ENCODE data around the gene SLFN11.
A peak's percentile ranks its signal among the peaks of the same experiment; 100 is the strongest.
"Not testable (repeated sequence)": the region's sequence is repeated elsewhere in the genome, so short reads cannot be mapped to it uniquely, and the experiment has no call there.

SLFN11 gene

DNA sequence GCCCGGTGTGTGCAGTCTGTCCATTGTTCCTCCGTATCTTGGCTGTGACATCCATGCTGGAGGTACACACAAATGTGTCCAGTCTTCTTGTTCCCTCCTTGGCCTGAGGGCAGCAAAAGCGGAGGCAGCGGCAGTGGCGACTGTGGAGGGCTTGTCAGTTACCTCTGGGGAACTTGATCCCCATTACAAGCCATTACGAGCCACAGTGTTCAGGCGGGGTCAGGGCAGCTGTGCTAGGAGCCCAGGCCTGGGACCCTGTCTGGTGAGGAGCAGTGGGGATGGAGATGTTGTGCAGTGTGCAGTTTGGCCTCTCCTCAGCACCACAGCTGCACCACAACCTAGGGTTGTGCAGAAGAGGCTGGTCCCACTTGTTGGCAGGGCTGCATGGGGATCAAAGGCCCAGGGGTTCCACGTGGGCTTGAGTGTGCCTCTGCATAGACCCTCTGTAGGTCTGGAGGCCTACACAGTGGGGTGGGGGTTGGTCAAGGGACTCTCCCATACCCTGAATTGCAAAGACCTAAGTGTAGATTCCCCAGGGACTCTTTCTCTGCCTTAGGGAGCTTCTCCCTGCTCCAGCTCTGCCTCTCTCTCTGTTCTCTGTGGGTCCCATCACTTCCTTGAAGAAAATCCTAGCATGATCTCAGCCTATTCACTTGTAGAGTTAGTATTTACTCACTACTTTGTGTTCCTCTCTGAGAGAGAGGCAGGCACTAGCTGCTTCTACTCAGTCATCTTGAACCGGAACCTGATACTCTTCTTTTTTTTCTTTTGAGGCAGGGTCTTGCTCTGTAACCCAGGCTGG is 58.8 kb downstream of the SLFN11 start:
- Histone ChIP-seq H3K9me3 (ENCODE audit: control insufficient read depth, low read depth, low read length) (no peaks in the 10 kb centered on the region), H3K36me3 (ENCODE audit: control insufficient read depth, low read depth, low read length) (no peaks in the 10 kb centered on the region), H3K27me3 (ENCODE audit: control insufficient read depth, insufficient read depth, low read length) (no peaks in the 10 kb centered on the region), H3K4me1 (ENCODE audit: control insufficient read depth, low read depth, low read length) (peaks cover 19% of the 10 kb centered on the region), H3K4me3 (ENCODE audit: low read length) (no peak overlapping the region), H3K27ac (ENCODE audit: low read length) (no peak overlapping the region), H3K9ac (ENCODE audit: low read length) (no peak overlapping the region)

DNA sequence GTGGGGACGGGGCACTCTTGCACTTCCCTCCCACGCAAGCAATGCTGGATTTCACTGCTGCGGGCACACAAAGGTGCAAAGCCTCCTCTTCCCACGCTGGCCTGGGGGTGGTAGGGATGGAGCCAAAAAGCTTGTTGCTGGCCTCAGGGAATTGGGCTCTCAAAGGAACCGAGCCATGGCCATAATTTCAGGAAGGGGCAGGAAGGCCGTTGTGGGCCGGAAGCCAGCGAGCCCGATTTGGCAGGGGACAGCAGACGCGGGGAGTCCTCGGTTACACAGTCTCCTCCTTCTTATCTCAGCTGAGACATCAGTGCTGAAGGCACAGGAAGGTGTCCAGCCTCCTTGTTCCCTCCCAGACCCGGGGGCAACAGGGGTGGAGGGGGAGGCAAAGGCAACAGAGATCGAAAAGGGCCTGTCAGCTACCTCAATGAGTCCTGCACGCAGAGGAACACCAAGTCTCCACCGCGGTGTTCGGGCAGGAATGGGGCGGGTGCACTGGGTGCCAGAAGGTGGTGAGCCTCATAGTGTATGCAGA is 59.5 kb downstream of the SLFN11 start:
- Histone ChIP-seq H3K9me3 (ENCODE audit: control insufficient read depth, low read depth, low read length) (no peaks in the 10 kb centered on the region), H3K27ac (ENCODE audit: low read length) (no peak overlapping the region), H3K4me3 (ENCODE audit: low read length) (peak overlapping the region; percentile 49), H3K27me3 (ENCODE audit: control insufficient read depth, insufficient read depth, low read length) (no peaks in the 10 kb centered on the region), H3K36me3 (ENCODE audit: control insufficient read depth, low read depth, low read length) (no peaks in the 10 kb centered on the region), H3K9ac (ENCODE audit: low read length) (no peak overlapping the region), H3K4me1 (ENCODE audit: control insufficient read depth, low read depth, low read length) (peaks cover 19% of the 10 kb centered on the region)

DNA sequence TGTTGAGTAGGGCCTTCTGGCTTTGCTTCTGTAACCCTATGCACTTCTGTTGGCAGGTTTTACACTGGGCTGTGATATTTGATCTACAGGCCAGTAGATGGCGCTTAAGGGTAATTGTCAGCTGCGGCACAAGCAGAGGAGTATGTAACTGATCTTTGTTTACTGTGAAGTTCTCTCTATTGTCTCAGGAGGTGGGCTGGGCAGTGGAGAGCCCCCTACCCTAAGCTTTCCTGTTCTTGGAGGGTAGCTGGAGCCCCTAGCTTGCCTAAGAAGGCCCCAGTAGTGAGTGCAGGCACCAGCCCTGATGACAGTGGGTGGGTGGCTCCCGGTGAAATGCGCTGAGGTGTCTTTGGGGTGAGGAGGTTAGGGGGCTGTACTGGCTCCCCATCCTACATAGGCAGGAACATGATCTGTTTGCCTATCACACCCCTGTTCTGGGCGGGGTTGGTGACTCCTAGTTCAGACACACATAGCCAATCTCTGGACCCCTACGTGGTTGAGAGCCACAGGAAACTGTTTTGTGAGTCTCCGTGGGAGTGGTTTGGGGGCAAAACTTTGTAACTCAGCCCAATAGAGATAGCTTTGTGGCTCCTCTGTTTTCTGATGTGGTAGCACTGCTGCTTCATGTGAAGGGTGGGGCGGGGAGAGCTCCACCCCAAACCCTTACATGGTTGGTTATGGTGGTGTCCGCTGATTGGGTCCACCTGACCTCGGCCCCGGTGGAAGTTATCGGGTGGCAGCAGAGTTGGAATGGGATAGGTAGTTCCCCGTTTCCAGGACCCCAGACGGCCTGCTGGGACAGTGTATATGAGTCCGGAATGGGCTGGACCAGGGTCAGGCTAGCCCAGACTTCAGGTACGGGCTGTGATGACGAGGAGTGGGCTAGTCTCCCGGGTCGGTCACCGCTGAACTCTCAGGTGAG is 60.4 kb downstream of the SLFN11 start:
- Histone ChIP-seq H3K4me3 (ENCODE audit: low read length) (peak overlapping the region; percentile 49), H3K27ac (ENCODE audit: low read length) (no peak overlapping the region)

DNA sequence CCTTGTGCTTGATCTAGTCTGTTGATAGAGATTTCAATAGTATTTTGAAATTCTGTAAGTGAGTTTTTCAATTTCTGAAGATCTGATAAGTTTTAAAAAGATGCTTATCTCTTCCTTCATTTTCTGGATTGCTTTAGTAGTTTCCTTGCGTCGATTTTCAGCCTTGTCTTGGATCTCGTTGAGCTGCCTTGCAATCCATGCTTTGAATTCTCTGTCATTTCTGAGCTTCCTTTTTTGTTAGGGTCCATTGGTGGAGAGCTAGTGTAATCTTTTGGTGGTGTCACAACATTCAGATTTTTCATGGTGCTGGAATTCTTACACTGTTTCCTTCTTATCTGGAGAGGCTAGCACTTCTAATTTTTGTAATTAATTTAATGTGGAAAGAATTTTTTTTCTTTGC is 61.1 kb downstream of the SLFN11 start:
- Histone ChIP-seq H3K9ac (ENCODE audit: low read length) (no peak overlapping the region), H3K27me3 (ENCODE audit: control insufficient read depth, insufficient read depth, low read length) (no peaks in the 10 kb centered on the region), H3K36me3 (ENCODE audit: control insufficient read depth, low read depth, low read length) (no peaks in the 10 kb centered on the region), H3K9me3 (ENCODE audit: control insufficient read depth, low read depth, low read length) (no peaks in the 10 kb centered on the region), H3K27ac (ENCODE audit: low read length) (no peak overlapping the region), H3K4me3 (ENCODE audit: low read length) (no peak overlapping the region), H3K4me1 (ENCODE audit: control insufficient read depth, low read depth, low read length) (peaks cover 19% of the 10 kb centered on the region)

More for the DNA sequence above, 60.4 kb downstream of the SLFN11 start:
- no peaks in the 10 kb centered on the region for H3K36me3 ChIP-seq (ENCODE audit: control insufficient read depth, low read depth, low read length)
- peaks cover 19% of the 10 kb centered on the region for H3K4me1 ChIP-seq (ENCODE audit: control insufficient read depth, low read depth, low read length)
- H3K9ac ChIP-seq (ENCODE audit: low read length) = no peak overlapping the region
- H3K9me3 ChIP-seq (ENCODE audit: control insufficient read depth, low read depth, low read length) = no peaks in the 10 kb centered on the region
- no peaks in the 10 kb centered on the region for H3K27me3 ChIP-seq (ENCODE audit: control insufficient read depth, insufficient read depth, low read length)

DNA sequence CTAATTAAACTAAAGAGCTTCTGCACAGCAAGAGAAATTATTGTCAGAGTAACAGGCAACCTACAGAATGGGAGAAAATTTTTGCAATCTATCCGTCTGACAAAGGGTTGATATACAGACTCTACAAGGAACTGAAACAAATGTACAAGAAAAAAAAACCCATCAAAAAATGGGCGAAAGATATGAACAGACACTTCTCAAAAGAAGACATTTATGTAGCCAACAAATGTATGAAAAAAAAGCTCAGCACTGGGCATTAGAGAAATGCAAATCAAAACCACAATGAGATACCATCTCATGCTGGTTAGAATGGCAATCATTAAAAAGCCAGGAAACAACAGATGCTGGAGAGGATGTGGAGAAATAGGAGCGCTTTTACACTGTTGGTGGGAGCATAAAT is 64.1 kb downstream of the SLFN11 start:
- H3K27ac ChIP-seq (ENCODE audit: low read length); H3K4me3 ChIP-seq (ENCODE audit: low read length); H3K27me3 ChIP-seq (ENCODE audit: control insufficient read depth, insufficient read depth, low read length); H3K9me3 ChIP-seq (ENCODE audit: control insufficient read depth, low read depth, low read length); H3K9ac ChIP-seq (ENCODE audit: low read length); H3K36me3 ChIP-seq (ENCODE audit: control insufficient read depth, low read depth, low read length): not testable (repeated sequence)
- peaks cover 14% of the 10 kb centered on the region for H3K4me1 ChIP-seq (ENCODE audit: control insufficient read depth, low read depth, low read length)
